T47D (cell line): ENCODE results near the gene VWA8.

Experiments
- DNase-seq, 2 experiments: peaks; one replicate each; pipeline versions ENCODE4 v3.0.0 to v3.0.0-alpha.2; 2011 to 2012; ENCODE audit warnings: low read depth in 1 of 2, low spot score in 1 of 2
- JUND ChIP-seq: IDR thresholded peaks from 2 replicates; pipeline ENCODE4 v1.6.1; 2012; ENCODE audit warnings: low read depth
- in situ Hi-C: cut with HindIII; loops from 2 replicates; pipeline ENCODE4 v1.10.0; 2016; ENCODE audit warnings: low sequenced_read_pairs, low pct_unique_long_range_greater_than_20kb

Gene VWA8

DNA sequence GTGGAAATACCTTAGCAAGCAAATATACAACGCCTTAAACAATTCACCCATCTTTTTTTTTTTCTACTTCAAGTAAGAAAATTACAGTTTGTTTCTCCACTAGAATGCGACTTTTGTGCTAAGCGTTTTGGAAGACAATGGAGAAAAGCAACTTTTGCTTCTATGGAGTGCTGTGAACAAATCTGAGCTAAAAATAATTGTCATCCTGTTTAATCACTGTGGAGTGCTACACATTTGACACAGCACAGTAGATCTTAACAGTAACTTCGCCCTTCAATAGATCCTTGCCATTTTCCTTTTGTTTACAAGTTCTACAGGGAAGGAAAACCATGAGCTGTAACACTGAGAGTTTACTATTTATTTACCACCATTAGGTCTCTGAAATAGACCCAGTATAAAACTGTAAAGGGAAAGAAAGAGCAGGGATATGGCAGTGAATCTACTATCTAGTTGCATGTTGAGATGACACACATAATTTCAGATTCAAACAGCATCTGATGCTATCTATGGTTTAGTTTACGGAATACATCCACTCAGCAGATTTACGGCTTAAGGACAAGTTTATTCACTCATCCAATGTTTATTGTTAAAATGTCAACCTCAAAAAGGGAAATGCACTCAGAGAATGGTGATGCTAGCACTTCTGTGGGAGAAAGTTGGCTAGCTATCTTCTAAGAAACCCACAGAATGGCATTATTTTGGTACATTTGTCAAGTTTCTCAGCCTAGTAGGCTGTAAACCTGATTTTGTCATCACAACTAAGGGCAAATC lies 175.3 kb downstream of the VWA8 start:
- TF ChIP-seq JUND, result no peak
- in situ Hi-C loops, result no loop called here
- peak in 1 of 2 experiments; percentile 17 for DNase-seq

DNA sequence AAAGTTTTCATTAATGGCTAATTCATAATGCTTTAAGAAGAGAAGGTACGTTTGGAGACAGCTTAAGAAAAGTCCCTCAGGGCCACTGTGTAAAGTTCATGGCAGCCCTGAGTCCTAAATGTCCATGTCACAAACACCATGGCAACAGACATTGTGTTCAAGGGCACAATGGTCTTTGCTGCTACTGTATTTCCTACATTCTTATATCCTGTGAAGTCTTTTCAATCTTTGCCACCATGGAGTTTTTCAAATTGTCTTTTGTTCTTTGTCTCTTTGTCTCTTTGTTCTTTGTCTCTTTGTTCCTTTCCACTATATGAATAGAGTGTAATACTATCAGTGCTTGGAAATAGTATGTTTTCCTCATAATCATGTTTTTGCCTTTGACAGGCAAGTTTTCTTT lies 178.8 kb downstream of the VWA8 start:
- in situ Hi-C loops, result no loop called here
- TF ChIP-seq JUND, result no peak
- DNase-seq, result peak in 1 of 2 experiments; percentile 47

DNA sequence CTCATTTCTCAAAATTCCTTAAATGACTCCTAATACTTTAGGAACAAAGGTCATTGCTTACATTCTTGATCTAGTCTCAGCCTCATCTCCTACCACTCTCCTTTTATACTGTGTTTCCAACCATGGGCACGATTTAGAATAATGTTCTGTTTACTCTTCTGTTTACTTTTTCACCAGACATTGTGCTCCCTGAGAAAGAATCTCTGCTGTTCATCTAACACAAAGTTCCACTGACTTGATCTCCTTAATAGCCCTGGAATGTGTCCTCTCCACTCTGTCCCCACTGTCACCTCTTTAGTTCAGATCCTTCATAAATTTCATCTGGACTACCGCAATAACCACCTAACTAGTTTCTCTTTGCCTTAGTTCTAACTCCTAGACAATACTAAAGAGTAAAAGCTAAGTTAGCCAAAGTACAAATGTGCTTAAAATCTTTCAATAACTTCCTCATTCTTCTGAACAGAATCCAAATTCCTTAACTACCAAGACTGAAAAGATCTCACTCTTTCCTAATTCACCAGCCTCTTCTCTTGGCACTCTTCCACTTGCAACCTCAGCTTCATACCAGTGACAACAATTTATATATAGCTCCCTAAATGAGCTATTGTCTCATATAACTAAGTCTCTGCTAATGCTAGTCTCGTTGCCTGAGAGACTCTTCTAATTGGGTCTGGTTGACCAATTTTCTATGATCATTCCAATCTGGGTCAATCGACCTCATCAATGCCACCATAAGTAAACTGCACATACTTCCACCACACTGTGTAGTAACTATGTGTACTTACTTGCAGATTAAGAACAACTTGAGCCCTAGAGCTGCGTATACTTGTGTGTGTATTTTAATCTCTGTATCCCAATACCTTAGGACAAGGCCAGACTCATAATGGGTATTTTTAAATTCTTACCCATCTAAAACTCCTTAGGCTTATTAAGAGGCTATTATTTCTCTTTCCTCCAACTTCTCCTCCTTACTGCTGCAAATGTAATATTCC lies 179.9 kb downstream of the VWA8 start:
- DNase-seq, result peak in 1 of 2 experiments; percentile 80
- in situ Hi-C loops, result no loop called here
- TF ChIP-seq JUND, result no peak

DNA sequence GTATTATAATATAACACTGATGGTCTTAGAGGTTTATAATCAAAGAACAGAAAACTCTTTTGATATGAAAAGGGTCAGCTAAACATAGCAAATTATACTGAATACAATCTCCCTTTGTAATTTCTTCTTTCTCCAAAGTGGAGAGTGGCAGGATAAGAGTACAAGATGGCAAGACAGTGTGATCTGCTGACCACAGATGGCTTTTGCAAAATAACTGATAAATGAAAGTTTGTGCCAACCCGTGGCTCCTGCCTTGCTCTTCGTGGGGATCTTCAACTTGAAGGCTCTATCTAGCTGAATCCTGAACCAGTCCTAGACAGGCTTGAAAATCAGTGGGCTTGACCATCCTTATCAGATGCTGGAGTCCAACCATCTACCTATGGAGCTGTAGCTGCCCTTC lies 185.7 kb downstream of the VWA8 start:
- in situ Hi-C loops, result no loop called here
- DNase-seq, result no peak
- TF ChIP-seq JUND, result no peak

DNA sequence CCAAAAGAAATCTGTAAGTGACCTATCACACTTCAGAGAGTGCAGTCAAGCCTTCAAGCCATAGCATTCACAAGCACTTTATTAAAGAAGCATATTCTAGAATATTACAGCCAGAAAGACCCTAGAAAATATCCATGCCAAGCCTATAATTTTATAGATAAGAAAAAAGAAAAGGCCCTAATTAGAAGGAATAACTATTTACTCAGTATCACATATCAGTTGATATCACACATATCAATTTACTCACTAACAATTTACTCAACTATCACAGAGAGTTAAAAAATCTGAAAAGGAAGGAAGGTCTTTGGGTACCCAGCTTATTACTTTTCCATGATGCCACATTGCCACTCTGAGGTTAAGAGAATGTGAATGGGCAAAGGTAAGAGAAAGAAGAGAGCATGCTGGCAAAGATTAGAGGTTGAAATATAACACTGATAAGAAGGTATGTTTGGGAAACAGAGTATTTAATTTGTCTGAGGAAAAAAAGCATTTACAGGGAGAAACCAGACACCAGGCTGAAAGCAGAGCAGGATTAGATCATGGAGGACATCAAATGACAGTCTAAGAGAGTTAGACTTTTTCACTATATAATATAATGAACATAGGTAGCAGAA lies 186.2 kb downstream of the VWA8 start:
- in situ Hi-C loops, result no loop called here
- no peak for DNase-seq
- no peak for TF ChIP-seq JUND

DNA sequence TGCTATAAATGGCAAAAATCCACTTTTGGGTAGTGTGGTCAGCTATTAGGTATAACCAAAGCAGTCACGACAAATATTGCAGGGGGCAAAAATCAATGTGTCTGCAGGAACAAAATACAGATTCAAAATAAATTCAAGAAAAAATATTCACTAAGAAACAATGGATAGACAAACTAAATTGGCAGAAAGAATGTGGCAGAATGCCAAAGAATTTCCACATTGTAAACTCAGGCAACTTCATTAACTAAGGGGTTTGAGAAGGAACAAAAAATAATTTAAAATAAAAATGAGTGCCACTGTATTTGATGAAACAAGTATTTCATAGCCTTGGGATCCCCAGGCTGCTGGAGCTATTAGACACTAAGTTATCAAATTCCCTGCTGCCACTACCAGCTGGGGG lies 193.1 kb downstream of the VWA8 start:
- peak in 1 of 2 experiments; percentile 19 for DNase-seq
- TF ChIP-seq JUND, result no peak
- in situ Hi-C loops, result no loop called here

DNA sequence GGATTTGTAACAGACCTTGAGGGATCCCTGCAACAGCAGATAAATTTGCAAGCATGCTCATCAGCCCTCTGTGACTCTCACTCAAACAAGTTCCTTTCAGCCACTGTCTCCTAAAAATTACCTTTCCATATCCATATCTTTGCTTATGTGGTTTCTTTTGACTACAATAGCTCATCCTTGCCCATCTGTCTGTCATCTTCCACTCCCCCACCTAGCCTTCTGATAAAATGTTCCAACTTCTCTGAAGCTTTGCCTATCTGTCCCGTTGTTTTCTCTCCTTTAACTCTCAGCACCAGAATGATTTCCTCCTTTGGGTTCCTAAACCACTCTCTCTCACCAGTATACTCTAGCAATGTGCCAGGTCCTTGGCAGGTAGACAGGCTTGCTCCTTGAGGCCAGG lies 194.5 kb downstream of the VWA8 start:
- DNase-seq, result no peak
- TF ChIP-seq JUND, result no peak
- in situ Hi-C loops, result no loop called here

DNA sequence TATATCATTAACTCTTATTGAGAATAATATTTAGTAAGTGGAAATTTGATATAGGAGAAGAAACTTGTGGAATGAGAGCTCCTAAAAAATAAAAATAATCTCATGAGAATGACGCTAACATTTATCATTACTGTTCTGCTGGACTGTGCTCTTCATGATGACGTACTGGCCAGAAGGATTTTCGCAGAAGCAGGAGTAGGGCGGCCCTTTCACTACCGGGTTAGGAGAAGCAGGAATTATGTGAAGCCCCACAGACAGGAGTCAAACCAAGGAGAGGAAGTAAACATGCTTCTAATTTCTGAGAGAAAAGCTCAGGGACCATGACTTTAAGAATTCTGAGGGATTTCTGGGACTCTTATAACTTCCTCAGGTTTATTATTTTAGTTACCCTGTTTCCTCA lies 195.1 kb downstream of the VWA8 start:
- TF ChIP-seq JUND, result no peak
- in situ Hi-C loops, result no loop called here

DNA sequence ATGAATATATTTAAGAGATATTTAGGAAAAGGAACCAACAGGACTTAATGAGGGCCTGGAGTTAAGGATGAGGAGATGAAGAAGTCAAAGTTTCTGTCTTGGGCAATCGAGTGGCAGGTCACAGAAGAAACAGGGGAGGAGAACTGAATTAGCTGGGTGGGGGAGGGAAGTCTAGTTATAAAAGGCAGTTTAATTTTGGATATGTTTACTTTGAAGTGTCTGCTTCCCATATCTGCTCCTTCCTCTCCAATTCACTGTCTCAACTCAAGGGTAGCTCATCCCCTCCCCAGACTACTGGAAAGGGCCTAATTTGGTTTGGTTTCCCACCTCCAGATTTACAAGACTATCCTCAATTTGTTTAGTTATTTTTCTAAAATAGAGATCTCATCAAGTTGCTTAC lies 195.9 kb downstream of the VWA8 start:
- no peak for TF ChIP-seq JUND
- in situ Hi-C loops, result no loop called here
- no peak for DNase-seq

More for the DNA sequence above, 195.1 kb downstream of the VWA8 start:
- DNase-seq, result no peak

DNA sequence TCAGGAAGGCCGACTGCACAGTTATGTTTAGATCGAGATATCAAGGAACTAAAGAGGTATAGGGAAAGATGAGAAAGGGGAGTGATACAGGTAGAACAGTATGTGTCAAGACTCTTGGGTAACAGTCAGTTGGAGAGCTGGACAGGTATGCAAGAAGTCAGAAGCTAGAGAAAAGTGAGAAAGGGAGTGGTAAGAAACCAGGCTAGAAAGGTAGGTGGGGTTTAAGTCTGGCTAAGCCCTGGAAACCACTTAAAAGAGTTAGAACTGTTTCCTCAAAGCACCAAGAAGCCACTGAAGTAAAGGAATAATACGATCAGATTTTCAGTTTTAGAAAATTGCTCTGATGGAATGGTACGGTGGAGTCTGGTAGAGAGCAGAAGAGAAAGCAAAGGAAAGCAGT lies 196.4 kb downstream of the VWA8 start:
- DNase-seq, result no peak
- no peak for TF ChIP-seq JUND
- in situ Hi-C loops, result no loop called here

DNA sequence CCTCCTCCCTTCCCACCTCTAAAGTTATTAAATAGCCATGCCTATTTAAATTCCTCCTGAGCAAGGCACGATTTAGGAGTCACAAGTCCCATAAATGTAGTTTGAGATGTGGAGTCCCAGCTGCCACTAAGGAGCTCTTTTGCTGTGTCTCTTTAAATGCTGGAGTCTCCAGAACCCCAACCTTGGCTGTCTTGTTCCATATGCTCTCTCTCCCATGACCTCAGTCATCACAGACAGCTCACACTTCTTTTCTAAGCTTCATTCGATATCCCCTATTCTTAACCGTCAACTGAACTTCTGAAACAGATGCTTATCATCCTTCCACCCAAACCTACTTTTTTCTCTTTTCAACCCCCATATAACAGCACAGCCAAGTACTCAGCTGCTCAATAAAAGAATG lies 197.1 kb downstream of the VWA8 start:
- no peak for TF ChIP-seq JUND
- in situ Hi-C loops, result no loop called here
- DNase-seq, result no peak

DNA sequence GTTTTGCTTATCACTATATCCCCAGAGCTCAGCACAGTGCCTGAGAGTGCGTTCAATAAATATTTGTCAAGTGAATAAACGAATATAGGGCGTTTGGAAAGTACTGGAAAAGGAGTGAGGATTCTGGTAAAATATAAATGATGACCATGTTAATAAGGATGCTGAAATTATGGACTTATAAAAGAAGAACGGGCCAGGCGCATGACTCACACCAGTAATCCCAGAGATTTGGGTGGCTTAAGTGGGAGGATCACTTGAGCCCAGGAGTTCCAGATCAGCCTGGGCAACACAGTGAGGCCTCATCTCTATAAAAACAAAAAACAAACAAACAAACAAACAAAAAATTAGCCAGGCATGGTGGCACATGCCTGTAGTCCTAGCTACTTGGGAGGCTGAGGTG lies 198.1 kb downstream of the VWA8 start:
- in situ Hi-C loops, result no loop called here
- TF ChIP-seq JUND, result no peak

DNA sequence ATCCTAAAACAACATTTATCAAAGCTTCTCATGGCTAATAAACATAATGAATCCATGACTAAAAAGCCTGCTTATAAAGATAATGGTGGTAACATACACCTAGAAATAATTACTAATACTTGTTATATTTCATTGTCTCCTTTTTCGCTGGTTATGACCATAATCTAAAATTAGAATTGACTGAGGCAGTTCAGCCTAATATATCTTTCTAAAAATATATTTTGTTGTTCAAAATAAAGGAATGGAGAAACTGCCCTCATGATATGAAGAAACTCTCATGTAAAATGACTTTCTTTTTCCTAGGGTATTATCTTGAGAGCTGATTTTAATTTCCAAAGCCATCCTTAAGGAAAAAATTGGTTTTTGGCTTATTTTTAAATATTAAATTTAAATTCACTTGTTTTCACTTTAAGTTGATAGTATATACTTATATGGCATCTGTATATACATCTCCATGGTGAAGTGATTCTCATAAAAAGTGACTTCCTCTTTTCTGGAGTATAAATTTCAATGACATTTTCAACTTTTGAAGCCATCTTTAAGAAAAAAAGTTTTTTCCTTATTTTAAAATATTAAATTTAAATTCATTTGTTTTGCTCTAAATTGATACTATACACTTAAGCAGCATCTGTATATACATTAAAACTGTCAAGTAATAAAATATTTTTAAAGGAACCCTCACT lies 204.6 kb downstream of the VWA8 start:
- in situ Hi-C loops, result no loop called here
- TF ChIP-seq JUND, result no peak
- DNase-seq, result no peak

More for the DNA sequence above, 198.1 kb downstream of the VWA8 start:
- no peak for DNase-seq
